ENCODE results near the gene IPO13.

The IPO13 gene

DNA sequence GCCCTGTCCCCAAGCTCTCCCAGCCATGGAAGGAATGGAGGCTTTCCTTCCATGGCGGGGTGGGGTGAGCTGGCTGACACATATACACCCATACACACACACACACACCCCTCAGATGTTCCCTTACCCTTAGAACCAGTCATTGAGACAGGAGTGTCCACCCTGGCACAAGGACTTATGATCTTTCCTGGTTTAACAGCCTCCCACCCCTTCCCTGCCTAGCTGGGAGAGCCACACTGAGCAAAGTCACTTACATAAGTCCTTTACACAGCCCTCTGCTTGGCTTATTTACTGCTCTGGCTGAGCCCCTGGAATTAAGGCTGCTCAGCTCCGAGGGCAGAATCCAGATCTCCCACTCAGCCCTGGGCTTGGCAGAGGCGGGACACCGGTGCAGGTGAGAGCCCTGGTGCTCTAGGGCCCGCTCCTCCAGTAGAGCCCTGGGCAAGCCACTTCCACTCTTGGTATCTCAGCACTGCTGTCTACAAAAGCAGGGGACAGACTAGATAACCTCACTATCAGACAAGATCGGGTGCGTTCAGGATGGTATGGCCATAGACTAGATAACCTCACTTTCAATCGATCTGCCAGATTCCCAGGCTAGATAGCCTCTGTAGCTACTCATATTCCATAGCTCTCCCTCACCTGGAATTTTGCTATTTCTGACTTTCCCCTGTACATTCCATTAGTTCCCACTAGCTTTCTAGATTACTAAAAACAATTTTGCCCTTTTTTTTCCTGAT, 67.8 kb downstream of the IPO13 start:
- Histone ChIP-seq H3K4me3 (IDR thresholded peaks at IDR 0.05; ENCODE audit: insufficient read depth, low read depth, low read length) (no peak overlapping the region), H3K4me2 (no peak overlapping the region), H2AFZ (ENCODE audit: low read depth) (no peak overlapping the region), H3K27me3 (ENCODE audit: insufficient read depth, low read depth) (no peaks in the 10 kb centered on the region), H3K36me3 (ENCODE audit: insufficient read depth) (no peaks in the 10 kb centered on the region), H4K20me1 (ENCODE audit: insufficient read depth) (no peaks in the 10 kb centered on the region), H3K27ac (no peak overlapping the region), H3K4me1 (ENCODE audit: low read depth, poor library complexity, severe bottlenecking) (no peaks in the 10 kb centered on the region), H3K79me2 (ENCODE audit: insufficient read depth, low read depth) (no peaks in the 10 kb centered on the region), H3K9ac (no peak overlapping the region)
- TF ChIP-seq, protein P1, sequence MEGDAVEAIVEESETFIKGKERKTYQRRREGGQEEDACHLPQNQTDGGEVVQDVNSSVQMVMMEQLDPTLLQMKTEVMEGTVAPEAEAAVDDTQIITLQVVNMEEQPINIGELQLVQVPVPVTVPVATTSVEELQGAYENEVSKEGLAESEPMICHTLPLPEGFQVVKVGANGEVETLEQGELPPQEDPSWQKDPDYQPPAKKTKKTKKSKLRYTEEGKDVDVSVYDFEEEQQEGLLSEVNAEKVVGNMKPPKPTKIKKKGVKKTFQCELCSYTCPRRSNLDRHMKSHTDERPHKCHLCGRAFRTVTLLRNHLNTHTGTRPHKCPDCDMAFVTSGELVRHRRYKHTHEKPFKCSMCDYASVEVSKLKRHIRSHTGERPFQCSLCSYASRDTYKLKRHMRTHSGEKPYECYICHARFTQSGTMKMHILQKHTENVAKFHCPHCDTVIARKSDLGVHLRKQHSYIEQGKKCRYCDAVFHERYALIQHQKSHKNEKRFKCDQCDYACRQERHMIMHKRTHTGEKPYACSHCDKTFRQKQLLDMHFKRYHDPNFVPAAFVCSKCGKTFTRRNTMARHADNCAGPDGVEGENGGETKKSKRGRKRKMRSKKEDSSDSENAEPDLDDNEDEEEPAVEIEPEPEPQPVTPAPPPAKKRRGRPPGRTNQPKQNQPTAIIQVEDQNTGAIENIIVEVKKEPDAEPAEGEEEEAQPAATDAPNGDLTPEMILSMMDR (conservative IDR thresholded peaks at IDR 0.05; ENCODE audit: low read depth, low read length): no peak

DNA sequence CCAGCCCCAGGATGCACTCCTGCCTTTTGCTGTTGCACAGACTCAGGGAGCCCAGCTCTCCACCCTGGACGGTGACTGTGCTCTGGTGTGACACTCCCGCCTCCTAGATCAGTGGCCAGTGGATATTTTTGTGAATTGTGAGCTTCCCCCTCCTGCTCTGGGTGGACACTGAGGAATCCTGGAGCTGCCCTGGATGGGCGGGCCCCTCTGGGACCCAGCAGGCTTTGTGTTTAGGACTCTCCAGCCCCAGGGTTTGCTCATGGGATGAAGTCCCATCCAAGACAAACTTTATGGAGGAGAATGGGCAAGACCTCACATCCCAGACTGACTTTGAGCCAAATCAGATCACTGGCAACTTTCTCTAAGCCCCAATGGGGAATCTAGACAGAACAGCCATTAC, 68.5 kb downstream of the IPO13 start:
- Histone ChIP-seq H3K36me3 (ENCODE audit: insufficient read depth) (no peaks in the 10 kb centered on the region), H3K27ac (no peak overlapping the region)
- TF ChIP-seq, protein P1 (conservative IDR thresholded peaks at IDR 0.05; ENCODE audit: low read depth, low read length): no peak

DNA sequence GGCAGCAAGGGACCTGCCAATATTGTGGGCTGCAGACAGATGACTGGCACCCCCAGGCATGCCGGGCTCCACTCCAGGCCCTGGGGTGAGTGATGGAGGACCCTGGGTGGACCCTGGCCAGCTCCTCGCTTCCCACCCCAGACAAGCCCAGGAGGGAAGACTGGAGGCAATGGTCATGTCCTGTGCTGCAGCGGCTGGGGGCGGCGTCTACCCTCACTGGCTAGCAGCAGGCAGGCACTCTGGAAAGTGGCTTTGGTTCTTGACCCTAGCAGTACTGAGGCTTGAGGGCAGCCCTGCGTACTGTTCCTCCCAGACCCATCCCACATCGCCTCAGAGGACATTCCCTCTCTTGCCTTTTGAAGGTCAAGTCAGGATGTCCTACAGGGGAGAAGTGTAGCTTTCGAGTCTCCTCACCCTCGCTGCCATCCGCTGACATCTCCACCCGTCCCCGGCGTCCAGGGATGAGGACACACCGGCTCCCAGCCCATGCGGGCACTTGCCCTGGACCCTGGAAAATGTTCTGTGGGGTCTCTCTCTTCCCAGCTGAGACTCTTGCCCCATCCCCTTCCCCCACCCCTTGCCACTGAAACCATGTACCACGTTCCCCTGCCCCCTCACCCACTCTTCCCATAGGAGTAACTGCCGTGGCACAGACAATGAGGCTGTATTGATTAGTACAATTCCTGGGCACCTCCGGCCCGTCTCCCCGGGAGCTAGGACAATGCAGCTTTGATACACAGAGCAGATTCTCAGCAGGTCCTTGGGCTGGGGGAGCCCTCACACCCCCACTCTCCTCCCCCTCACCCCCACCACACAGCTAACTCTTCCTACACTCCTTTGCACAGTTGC, 69.5 kb downstream of the IPO13 start:
- Histone ChIP-seq H3K36me3 (ENCODE audit: insufficient read depth) (no peaks in the 10 kb centered on the region), H3K4me3 (IDR thresholded peaks at IDR 0.05; ENCODE audit: insufficient read depth, low read depth, low read length) (no peak overlapping the region), H3K79me2 (ENCODE audit: insufficient read depth, low read depth) (no peaks in the 10 kb centered on the region), H3K27me3 (ENCODE audit: insufficient read depth, low read depth) (no peaks in the 10 kb centered on the region), H3K4me1 (ENCODE audit: low read depth, poor library complexity, severe bottlenecking) (no peaks in the 10 kb centered on the region), H3K4me2 (no peak overlapping the region), H2AFZ (ENCODE audit: low read depth) (no peak overlapping the region), H3K9ac (no peak overlapping the region), H4K20me1 (ENCODE audit: insufficient read depth) (no peaks in the 10 kb centered on the region), H3K27ac (no peak overlapping the region)
- TF ChIP-seq, protein P1 (conservative IDR thresholded peaks at IDR 0.05; ENCODE audit: low read depth, low read length): no peak

More for the DNA sequence above, 68.5 kb downstream of the IPO13 start:
- no peaks in the 10 kb centered on the region for H4K20me1 ChIP-seq (ENCODE audit: insufficient read depth)
- H3K9ac ChIP-seq: no peak overlapping the region
- H3K4me3 ChIP-seq (IDR thresholded peaks at IDR 0.05; ENCODE audit: insufficient read depth, low read depth, low read length): no peak overlapping the region
- no peak overlapping the region for H3K4me2 ChIP-seq
- H3K79me2 ChIP-seq (ENCODE audit: insufficient read depth, low read depth): no peaks in the 10 kb centered on the region
- H2AFZ ChIP-seq (ENCODE audit: low read depth): no peak overlapping the region
- no peaks in the 10 kb centered on the region for H3K27me3 ChIP-seq (ENCODE audit: insufficient read depth, low read depth)
- no peaks in the 10 kb centered on the region for H3K4me1 ChIP-seq (ENCODE audit: low read depth, poor library complexity, severe bottlenecking)

DNA sequence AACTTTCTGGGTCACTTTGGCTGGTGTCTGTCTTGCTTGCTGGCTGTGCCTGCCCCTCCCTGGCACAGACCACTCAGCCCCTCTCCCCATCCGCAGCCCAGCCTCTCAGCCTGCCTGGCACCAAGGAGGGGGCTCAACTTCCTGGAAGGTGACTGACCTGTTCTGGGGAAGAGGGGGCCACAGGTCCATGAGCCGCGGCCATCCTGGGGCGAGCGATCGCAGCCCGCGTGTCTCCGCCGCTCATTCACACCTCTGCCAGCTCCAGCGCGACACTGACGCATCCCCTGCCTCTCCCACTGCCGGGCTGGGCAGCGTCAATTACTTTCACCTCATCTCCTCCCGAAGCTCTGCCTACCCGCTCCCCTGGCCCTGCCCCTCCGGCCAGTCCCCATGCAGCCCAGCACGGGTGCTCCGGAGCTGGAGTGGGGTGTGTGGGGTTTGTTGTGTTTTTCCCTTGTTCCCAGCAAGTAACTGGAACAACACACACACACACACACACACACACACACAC, 70.2 kb downstream of the IPO13 start:
- H3K4me3 ChIP-seq (IDR thresholded peaks at IDR 0.05; ENCODE audit: insufficient read depth, low read depth, low read length): no peak overlapping the region

More for the DNA sequence above, 70.2 kb downstream of the IPO13 start:
- Histone ChIP-seq H3K36me3 (ENCODE audit: insufficient read depth) (no peaks in the 10 kb centered on the region), H3K27ac (no peak overlapping the region), H4K20me1 (ENCODE audit: insufficient read depth) (no peaks in the 10 kb centered on the region), H2AFZ (ENCODE audit: low read depth) (no peak overlapping the region), H3K4me2 (no peak overlapping the region), H3K9ac (no peak overlapping the region), H3K79me2 (ENCODE audit: insufficient read depth, low read depth) (no peaks in the 10 kb centered on the region), H3K27me3 (ENCODE audit: insufficient read depth, low read depth) (no peaks in the 10 kb centered on the region), H3K4me1 (ENCODE audit: low read depth, poor library complexity, severe bottlenecking) (no peaks in the 10 kb centered on the region)
- TF ChIP-seq, protein P1 (conservative IDR thresholded peaks at IDR 0.05; ENCODE audit: low read depth, low read length): no peak

Data from KMS-11 (cell line).